C4-2B (cell line): ENCODE data around the gene SHISA9.

Source experiments
- CTCF ChIP-seq: fragments of 450-650 bp; conservative IDR thresholded peaks from 2 replicates; pipeline ENCODE4 v1.5.1; 2017; ENCODE audit warnings: mild to moderate bottlenecking
- ZFX ChIP-seq: fragments of 450-650 bp; IDR thresholded peaks from 2 replicates; pipeline ENCODE4 v1.6.1; 2017

- TF ChIP-seq CTCF (no peak), ZFX (no peak)
Observed at GRCh38 chr16:13093661-13094060, 192.3 kb downstream of the SHISA9 start.
